Small intestine (tissue), 7 donors: ENCODE measurements around the gene NUDT19. TPM values are rescaled to one million over a fixed set of nuclear protein-coding genes. Genes with fewer than 3 reads are reported as not detected.

Experiments
- DNase-seq, 2 donors: peaks; one replicate each; pipeline versions ENCODE4 v3.0.0 to v3.0.0-alpha.2; 2013
- FAIRE-seq: peaks from 2 replicates; lab custom pipeline; 2012; peaks lifted over from hg19 to GRCh38; lab: Jason Lieb, UNC
- H3K27ac ChIP-seq, 3 donors: one replicate each; pipeline ENCODE4 v1.5.1; 2013; ENCODE audit warnings: low read length in 2 of 3, mild to moderate bottlenecking in 2 of 3, control low read depth in 1 of 3, inconsistent platforms in 1 of 3, low read depth in 1 of 3, moderate library complexity in 1 of 3
- H3K27me3 ChIP-seq, 3 donors: one replicate each; pipeline ENCODE4 v1.6.1; 2013; ENCODE audit warnings: low read length in 3 of 3, inconsistent platforms in 1 of 3; ENCODE audit not compliant: control insufficient read depth in 3 of 3, insufficient read depth in 3 of 3
- H3K36me3 ChIP-seq, 3 donors: one replicate each; pipeline ENCODE4 v1.6.1; 2013; ENCODE audit warnings: low read length in 3 of 3, inconsistent platforms in 1 of 3, low read depth in 1 of 3, mild to moderate bottlenecking in 1 of 3, moderate library complexity in 1 of 3; ENCODE audit not compliant: control insufficient read depth in 3 of 3, insufficient read depth in 2 of 3
- H3K4me1 ChIP-seq, 3 donors: one replicate each; pipeline ENCODE4 v1.6.1; 2013; ENCODE audit warnings: low read length in 2 of 3, inconsistent platforms in 1 of 3, low read depth in 1 of 3, mild to moderate bottlenecking in 1 of 3, moderate library complexity in 1 of 3; ENCODE audit not compliant: control insufficient read depth in 3 of 3, insufficient read depth in 2 of 3
- H3K4me3 ChIP-seq, 3 donors: one replicate each; pipeline ENCODE4 v1.5.1; 2013; ENCODE audit warnings: low read length in 3 of 3, control low read depth in 1 of 3, inconsistent platforms in 1 of 3, low read depth in 1 of 3, mild to moderate bottlenecking in 1 of 3, moderate library complexity in 1 of 3
- H3K9me3 ChIP-seq, 2 donors: one replicate each; pipeline ENCODE4 v1.6.1; 2013; ENCODE audit warnings: low read depth in 1 of 2, low read length in 1 of 2; ENCODE audit not compliant: control insufficient read depth in 2 of 2, insufficient read depth in 1 of 2
- WGBS, 3 donors: extraction: QIAGEN DNeasy Blood & Tissue Kit; methylation state at CpG; one replicate each; pipeline ENCODE4 v1.1.7; 2013; 5-methylcytosine and 5-hydroxymethylcytosine counted together
- polyA plus RNA-seq, 4 donors: library from polyadenylated mRNA; stranded (reverse) in 3 of 4; unstranded in 1 of 4; fragments of 200-250 nt in 3 of 4; fragments of 120-200 nt in 1 of 4; gene quantifications; one replicate each; pipeline versions ENCODE4 v1.2.1 to v1.2.3, GENCODE V29; 2013
- donor health status: healthy with polysubstance abuse.
- donor health status: control.
- donor health status: control.
- donor health status: Bipolar disorder and iron deficiency.
- donor health status: healthy.

Gene NUDT19
- polyA plus RNA-seq, 4 donors: 7.0 to 13.9 (median 9.6) TPM

DNA sequence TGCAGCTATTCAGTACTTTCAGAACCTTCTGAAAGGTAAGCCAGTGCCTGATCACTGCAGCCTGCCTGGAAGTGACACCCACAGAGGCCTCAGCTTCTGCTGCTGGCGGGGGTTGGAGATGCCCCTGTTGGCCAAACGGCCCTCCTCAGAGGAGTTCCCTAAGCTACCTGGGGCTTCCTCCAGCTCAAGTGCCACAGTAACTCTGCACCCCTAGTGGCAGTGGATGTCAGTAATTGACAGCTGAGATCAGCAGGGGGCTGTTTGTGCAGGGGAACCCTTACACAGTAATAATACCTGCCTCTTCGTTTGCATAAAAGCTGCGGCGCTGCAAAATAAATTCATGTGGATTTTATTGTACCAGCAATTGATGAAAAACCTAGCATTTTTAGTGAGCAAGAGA lies 56.9 kb downstream of the NUDT19 start:
- no peak for FAIRE-seq
- Histone ChIP-seq H3K36me3 (no peaks in the 10 kb centered on the region), H3K9me3 (no peaks in the 10 kb centered on the region), H3K4me1 (no peaks in the 10 kb centered on the region), H3K27ac (no peak overlapping the region), H3K4me3 (no peak overlapping the region), H3K27me3 (peaks cover 0 to 3% (median 0%) of the 10 kb centered on the region in 3 donors)
- DNase-seq: peak; percentile 8 to 10
- 53 to 60% (median 57%) methylated on average over 5 of the region's 5 CpGs for WGBS, 3 donors

DNA sequence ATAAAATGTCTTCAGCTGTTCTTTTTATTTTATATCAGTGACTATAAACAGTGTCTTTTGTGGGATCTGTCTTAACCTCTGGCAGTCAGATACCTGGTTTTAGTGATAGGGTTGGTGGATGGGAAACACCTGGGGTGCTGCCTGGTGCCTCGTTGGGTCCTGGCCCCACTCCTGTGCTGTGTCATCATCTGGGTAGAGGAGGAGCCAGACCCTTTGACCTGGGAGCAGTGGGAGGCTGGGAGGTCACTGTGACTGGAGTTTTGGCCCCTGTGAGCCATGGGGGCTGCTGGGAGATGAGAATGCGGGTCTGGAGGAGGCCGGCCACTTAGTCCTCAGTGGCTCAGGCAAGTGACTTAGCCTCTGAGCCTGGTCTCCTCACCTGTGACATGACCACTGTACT lies 57.3 kb downstream of the NUDT19 start:
- Histone ChIP-seq H3K36me3 (no peaks in the 10 kb centered on the region), H3K9me3 (no peaks in the 10 kb centered on the region), H3K4me3 (no peak overlapping the region), H3K4me1 (no peaks in the 10 kb centered on the region), H3K27me3 (peaks cover 0 to 3% (median 0%) of the 10 kb centered on the region in 3 donors), H3K27ac (no peak overlapping the region)
- no peak for FAIRE-seq
- 62 to 72% (median 68%) methylated on average over 3 of the region's 3 CpGs for WGBS, 3 donors
- DNase-seq: no peak

DNA sequence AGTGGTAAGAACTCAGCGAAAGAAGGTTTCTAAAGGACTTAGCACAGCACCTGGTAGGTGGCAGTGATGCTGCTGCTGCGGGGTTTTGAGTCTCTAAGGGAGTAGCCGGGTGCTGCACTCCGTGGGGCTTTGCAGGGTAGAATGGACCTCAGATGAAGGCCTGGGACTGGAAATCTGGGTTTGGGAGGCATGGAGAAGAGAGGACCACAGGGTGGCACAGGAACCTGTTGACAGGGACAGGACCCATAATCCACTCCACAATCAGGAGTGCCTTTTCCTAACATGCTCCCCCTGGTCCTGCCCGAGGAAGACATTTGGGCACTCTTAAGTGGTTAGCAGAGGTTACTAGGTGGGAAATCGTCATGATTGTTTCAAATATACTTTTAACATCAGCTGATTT lies 57.7 kb downstream of the NUDT19 start:
- WGBS, 3 donors: 73 to 78% (median 74%) methylated on average over 6 of the region's 6 CpGs
- H3K27me3 ChIP-seq: peaks cover 0 to 3% (median 0%) of the 10 kb centered on the region in 3 donors
- no peaks in the 10 kb centered on the region for H3K9me3 ChIP-seq
- DNase-seq (no peak), FAIRE-seq (no peak)
- no peak overlapping the region for H3K27ac ChIP-seq
- no peak overlapping the region for H3K4me3 ChIP-seq
- no peaks in the 10 kb centered on the region for H3K4me1 ChIP-seq
- H3K36me3 ChIP-seq: no peaks in the 10 kb centered on the region

DNA sequence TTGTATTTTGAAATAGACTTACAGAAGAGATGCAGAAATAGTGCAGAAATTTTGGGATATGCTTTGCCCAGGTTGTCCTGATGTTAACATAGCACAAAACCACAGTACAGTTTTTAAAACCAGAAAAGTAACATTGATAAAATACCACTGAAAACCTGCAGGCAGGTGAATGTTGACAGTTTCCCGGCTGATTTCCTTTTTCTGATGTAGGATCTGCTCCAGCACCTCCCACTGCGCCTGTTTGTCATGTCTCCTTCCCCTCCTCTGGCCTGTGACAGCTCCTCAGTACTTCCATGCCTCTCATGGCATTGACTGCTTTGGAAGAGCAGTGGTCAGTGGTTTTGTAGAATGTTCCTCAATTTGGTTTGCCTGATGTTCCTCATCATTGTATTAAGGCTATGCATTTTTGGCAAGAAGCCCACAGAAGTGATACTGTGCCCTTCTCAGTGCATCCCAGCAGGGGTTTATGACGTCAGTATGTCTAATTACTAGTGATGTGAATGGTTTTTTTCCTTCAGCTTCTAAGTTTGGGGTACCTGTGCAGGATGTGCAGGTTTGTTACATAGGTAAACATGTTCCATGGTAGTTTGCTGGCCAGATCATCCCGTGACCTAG lies 58.9 kb downstream of the NUDT19 start:
- no peaks in the 10 kb centered on the region for H3K9me3 ChIP-seq
- H3K27me3 ChIP-seq: peaks cover 0 to 3% (median 0%) of the 10 kb centered on the region in 3 donors
- no peaks in the 10 kb centered on the region for H3K4me1 ChIP-seq
- no peak for FAIRE-seq
- DNase-seq: no peak
- no peaks in the 10 kb centered on the region for H3K36me3 ChIP-seq
- 46 to 53% (median 50%) methylated on average over 4 of the region's 4 CpGs for WGBS, 3 donors
- H3K27ac ChIP-seq: no peak overlapping the region
- H3K4me3 ChIP-seq: no peak overlapping the region

DNA sequence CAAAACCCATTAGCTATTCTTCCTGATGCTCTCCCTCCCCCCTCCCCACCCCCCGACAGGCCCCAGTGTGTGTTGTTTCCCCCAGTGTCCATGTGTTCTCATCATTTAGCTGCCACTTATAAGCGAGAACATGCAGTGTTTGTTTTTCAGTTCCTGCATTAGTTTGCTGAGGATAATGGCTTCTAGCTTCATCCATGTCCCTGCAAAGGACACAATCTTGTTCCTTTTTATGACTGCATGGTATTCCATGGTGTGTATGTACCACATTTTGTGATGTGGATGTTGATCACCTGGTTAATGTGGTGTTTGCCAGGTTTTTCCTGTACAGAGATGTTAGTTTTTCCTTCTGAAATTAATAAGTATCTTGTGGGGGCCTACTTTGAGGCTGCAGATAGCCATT lies 59.4 kb downstream of the NUDT19 start:
- DNase-seq: no peak
- no peak for FAIRE-seq
- Histone ChIP-seq H3K27me3 (peaks cover 0 to 3% (median 0%) of the 10 kb centered on the region in 3 donors), H3K36me3 (no peaks in the 10 kb centered on the region), H3K4me3 (no peak overlapping the region), H3K27ac (no peak overlapping the region), H3K4me1 (no peaks in the 10 kb centered on the region), H3K9me3 (no peaks in the 10 kb centered on the region)
- WGBS, 3 donors: 70 to 96% (median 95%) methylated on average over 2 of the region's 2 CpGs

DNA sequence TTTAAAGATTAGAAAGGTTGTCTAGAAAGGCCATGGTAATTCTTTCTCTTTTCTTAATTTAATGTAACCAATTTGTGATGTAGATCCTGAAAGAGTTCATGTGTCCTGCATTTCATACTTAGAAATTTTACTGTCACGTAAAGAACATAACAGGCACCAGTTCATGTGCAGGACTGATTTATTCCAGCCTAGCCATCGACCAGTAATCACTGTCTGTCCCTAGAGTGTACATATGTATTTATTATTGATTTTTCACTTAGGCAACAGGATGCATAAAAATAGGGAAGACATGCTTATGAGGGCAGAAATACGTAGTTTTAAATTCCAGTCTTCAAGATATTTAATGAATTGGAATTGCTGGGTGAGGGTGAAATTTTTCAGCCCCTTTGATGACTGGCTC lies 65.6 kb downstream of the NUDT19 start:
- no peak for FAIRE-seq
- DNase-seq: no peak
- H3K4me1 ChIP-seq: no peaks in the 10 kb centered on the region
- no peaks in the 10 kb centered on the region for H3K36me3 ChIP-seq
- 80 to 84% (median 83%) methylated on average over 3 of the region's 3 CpGs for WGBS, 3 donors
- H3K9me3 ChIP-seq: peaks cover 0 to 7% of the 10 kb centered on the region in 2 donors
- no peak overlapping the region for H3K4me3 ChIP-seq
- no peak overlapping the region for H3K27ac ChIP-seq
- no peaks in the 10 kb centered on the region for H3K27me3 ChIP-seq

Other genes starting within 250 kb of the NUDT19 start
- gene PDCD5, start 110.6 kb upstream of the NUDT19 start, polyA plus RNA-seq: 100 to 1,000 TPM in 3 of 4 donors, 10 to 100 TPM in 1; 47.8 to 114 (median 105) TPM
- gene ANKRD27, start 16.6 kb upstream of the NUDT19 start, polyA plus RNA-seq: 10 to 100 TPM; 11.2 to 24.0 (median 13.5) TPM
- under 1 TPM in 2 of 4 donors, not detected in 2; 0.04 to 0.10 TPM for gene RGS9BP, start 16.0 kb upstream of the NUDT19 start, polyA plus RNA-seq
- under 1 TPM in 3 of 4 donors, not detected in 1; 0.12 to 0.46 (median 0.22) TPM for gene TDRD12, start 27.9 kb downstream of the NUDT19 start, polyA plus RNA-seq
- 100 to 1,000 TPM in 1 of 4 donors, 10 to 100 TPM in 3; 20.8 to 176 (median 50.9) TPM for gene SLC7A9, start 177.9 kb downstream of the NUDT19 start, polyA plus RNA-seq